Stimulated activated CD8-positive, alpha-beta memory T cell treated with anti-CD3 and anti-CD28 coated beads, Interleukin-12 subunit alpha, Interleukin-12 subunit beta, amount 100 ng/mL, for 24 hours (primary cell): ENCODE measurements around the gene VSIG2.
A peak's percentile ranks its signal among the peaks of the same experiment; 100 is the strongest.

Experiments used
- DNase-seq: peaks from one replicate; pipeline ENCODE4 v3.0.0-alpha.2; 2020; ENCODE audit errors: extremely low read depth

VSIG2 gene

GRCh38 chr11:124748481-124749343 is 3.3 kb downstream of the VSIG2 start:
- no peak for DNase-seq

GRCh38 chr11:124748100-124748418 is 4.0 kb downstream of the VSIG2 start:
- DNase-seq, result no peak

GRCh38 chr11:124747406-124748099 is 4.5 kb downstream of the VSIG2 start:
- no peak for DNase-seq

- DNase-seq, result peak; percentile 52
These were observed 5.3 kb downstream of the VSIG2 start for GRCh38 chr11:124746621-124747243.

GRCh38 chr11:124745835-124746620 is 6.0 kb downstream of the VSIG2 start:
- no peak for DNase-seq

- no peak for DNase-seq
These were observed 6.7 kb downstream of the VSIG2 start for GRCh38 chr11:124745270-124745834.

- DNase-seq, result no peak
These were observed 9.0 kb downstream of the VSIG2 start for GRCh38 chr11:124743050-124743449.

- no peak for DNase-seq
These were observed 9.5 kb downstream of the VSIG2 start for GRCh38 chr11:124742555-124742954.

GRCh38 chr11:124740277-124740882 is 11.7 kb downstream of the VSIG2 start:
- DNase-seq, result no peak

GRCh38 chr11:124739479-124740276 is 12.4 kb downstream of the VSIG2 start, which contains the start of gene NRGN:
NRGN (plus strand) TSS chr11:124739942; CDS start chr11:124740085, 143 bp downstream.
- DNase-seq, result peak; percentile 63

- no peak for DNase-seq
These were observed 13.2 kb downstream of the VSIG2 start for GRCh38 chr11:124738713-124739478.

GRCh38 chr11:124737638-124738305 is 14.3 kb downstream of the VSIG2 start:
- DNase-seq, result no peak

- DNase-seq, result no peak
These were observed 15.3 kb downstream of the VSIG2 start for GRCh38 chr11:124736736-124737135.

- no peak for DNase-seq
These were observed 19.8 kb downstream of the VSIG2 start for GRCh38 chr11:124732230-124732629.

- DNase-seq, result no peak
These were observed 22.5 kb downstream of the VSIG2 start for GRCh38 chr11:124729571-124729970.

- no peak for DNase-seq
These were observed 23.9 kb downstream of the VSIG2 start for GRCh38 chr11:124728134-124728533.

- DNase-seq, result no peak
These were observed 24.6 kb downstream of the VSIG2 start for GRCh38 chr11:124727474-124727873.

GRCh38 chr11:124725719-124726105 is 26.3 kb downstream of the VSIG2 start:
- DNase-seq, result no peak
